ENCODE measurements around the gene TNFRSF11A. TPM values are rescaled to one million over a fixed set of nuclear protein-coding genes. Genes with fewer than 3 reads are reported as not detected.
A peak's percentile ranks its signal among the peaks of the same experiment; 100 is the strongest.

The TNFRSF11A gene
- total RNA-seq, 2 donors from 2014 or later = 26.8 to 41.9 TPM

GRCh38 chr18:62331581-62332356, 6.7 kb downstream of the TNFRSF11A start:
- H3K36me3 Mint-ChIP-seq (ENCODE audit: low read depth) = peaks cover 2% of the 10 kb centered on the region
- peak; percentile 38 for ATAC-seq (replicated peaks)
- H3K4me3 Mint-ChIP-seq = no peak overlapping the region
- peaks cover 25% of the 10 kb centered on the region for H3K4me1 Mint-ChIP-seq
- H3K9me3 Mint-ChIP-seq = no peaks in the 10 kb centered on the region
- no peak overlapping the region for H3K27ac Mint-ChIP-seq
- H3K27me3 Mint-ChIP-seq = peaks cover 49% of the 10 kb centered on the region

GRCh38 chr18:62332431-62332830, 7.3 kb downstream of the TNFRSF11A start:
- H3K4me1 Mint-ChIP-seq = peaks cover 25% of the 10 kb centered on the region
- no peak for ATAC-seq (replicated peaks)
- H3K36me3 Mint-ChIP-seq (ENCODE audit: low read depth) = no peaks in the 10 kb centered on the region
- H3K27ac Mint-ChIP-seq = no peak overlapping the region
- no peak overlapping the region for H3K4me3 Mint-ChIP-seq
- H3K9me3 Mint-ChIP-seq = no peaks in the 10 kb centered on the region
- H3K27me3 Mint-ChIP-seq = peaks cover 50% of the 10 kb centered on the region

- peaks cover 20% of the 10 kb centered on the region for H3K4me1 Mint-ChIP-seq
- no peaks in the 10 kb centered on the region for H3K36me3 Mint-ChIP-seq (ENCODE audit: low read depth)
- peaks cover 51% of the 10 kb centered on the region for H3K27me3 Mint-ChIP-seq
- no peak overlapping the region for H3K27ac Mint-ChIP-seq
- ATAC-seq (replicated peaks) = no peak
- no peaks in the 10 kb centered on the region for H3K9me3 Mint-ChIP-seq
- no peak overlapping the region for H3K4me3 Mint-ChIP-seq
Observed at GRCh38 chr18:62332964-62333695, 8.0 kb downstream of the TNFRSF11A start.

- Mint-ChIP-seq H3K9me3 (no peaks in the 10 kb centered on the region), H3K27me3 (peaks cover 53% of the 10 kb centered on the region), H3K4me3 (no peak overlapping the region), H3K27ac (no peak overlapping the region), H3K4me1 (peaks cover 25% of the 10 kb centered on the region), H3K36me3 (ENCODE audit: low read depth) (no peaks in the 10 kb centered on the region)
- ATAC-seq (replicated peaks) = no peak
Observed at GRCh38 chr18:62334120-62334519, 9.0 kb downstream of the TNFRSF11A start.

GRCh38 chr18:62335494-62335893, 10.4 kb downstream of the TNFRSF11A start:
- ATAC-seq (replicated peaks) = no peak
- Mint-ChIP-seq H3K27me3 (peaks cover 51% of the 10 kb centered on the region), H3K27ac (no peak overlapping the region), H3K4me1 (peaks cover 21% of the 10 kb centered on the region), H3K36me3 (ENCODE audit: low read depth) (no peaks in the 10 kb centered on the region), H3K4me3 (no peak overlapping the region), H3K9me3 (no peaks in the 10 kb centered on the region)

- no peaks in the 10 kb centered on the region for H3K9me3 Mint-ChIP-seq
- H3K27me3 Mint-ChIP-seq = peaks cover 54% of the 10 kb centered on the region
- H3K4me1 Mint-ChIP-seq = peaks cover 16% of the 10 kb centered on the region
- H3K4me3 Mint-ChIP-seq = no peak overlapping the region
- ATAC-seq (replicated peaks) = no peak
- no peaks in the 10 kb centered on the region for H3K36me3 Mint-ChIP-seq (ENCODE audit: low read depth)
- no peak overlapping the region for H3K27ac Mint-ChIP-seq
Observed at GRCh38 chr18:62336618-62337017, 11.5 kb downstream of the TNFRSF11A start.

GRCh38 chr18:62337336-62337735, 12.2 kb downstream of the TNFRSF11A start:
- peaks cover 14% of the 10 kb centered on the region for H3K4me1 Mint-ChIP-seq

GRCh38 chr18:62338446-62339105, 13.5 kb downstream of the TNFRSF11A start:
- Mint-ChIP-seq H3K4me1 (peaks cover 14% of the 10 kb centered on the region), H3K36me3 (ENCODE audit: low read depth) (no peaks in the 10 kb centered on the region), H3K4me3 (peak overlapping the region; percentile 61), H3K27ac (no peak overlapping the region), H3K9me3 (no peaks in the 10 kb centered on the region), H3K27me3 (peaks cover 36% of the 10 kb centered on the region)
- ATAC-seq (replicated peaks) = no peak

More at GRCh38 chr18:62337336-62337735, 12.2 kb downstream of the TNFRSF11A start:
- Mint-ChIP-seq H3K27me3 (peaks cover 47% of the 10 kb centered on the region), H3K4me3 (no peak overlapping the region), H3K9me3 (no peaks in the 10 kb centered on the region), H3K27ac (no peak overlapping the region), H3K36me3 (ENCODE audit: low read depth) (no peaks in the 10 kb centered on the region)
- no peak for ATAC-seq (replicated peaks)

GRCh38 chr18:62339106-62339988, 14.2 kb downstream of the TNFRSF11A start:
- Mint-ChIP-seq H3K36me3 (ENCODE audit: low read depth) (no peaks in the 10 kb centered on the region), H3K4me3 (peak overlapping the region; percentile 61), H3K9me3 (no peaks in the 10 kb centered on the region), H3K4me1 (peaks cover 14% of the 10 kb centered on the region), H3K27ac (peak overlapping the region; percentile 69), H3K27me3 (peaks cover 36% of the 10 kb centered on the region)
- peak; percentile 96 for ATAC-seq (replicated peaks)

GRCh38 chr18:62340996-62341395, 15.9 kb downstream of the TNFRSF11A start:
- Mint-ChIP-seq H3K36me3 (ENCODE audit: low read depth) (no peaks in the 10 kb centered on the region), H3K9me3 (no peaks in the 10 kb centered on the region), H3K4me3 (no peak overlapping the region), H3K4me1 (peaks cover 14% of the 10 kb centered on the region), H3K27me3 (peaks cover 36% of the 10 kb centered on the region), H3K27ac (no peak overlapping the region)
- ATAC-seq (replicated peaks) = no peak

GRCh38 chr18:62341473-62341872, 16.4 kb downstream of the TNFRSF11A start:
- Mint-ChIP-seq H3K36me3 (ENCODE audit: low read depth) (no peaks in the 10 kb centered on the region), H3K4me1 (peaks cover 14% of the 10 kb centered on the region), H3K27me3 (peaks cover 32% of the 10 kb centered on the region), H3K9me3 (no peaks in the 10 kb centered on the region), H3K27ac (no peak overlapping the region), H3K4me3 (no peak overlapping the region)
- ATAC-seq (replicated peaks) = no peak

GRCh38 chr18:62342884-62343283, 17.8 kb downstream of the TNFRSF11A start:
- H3K4me1 Mint-ChIP-seq = peaks cover 21% of the 10 kb centered on the region

GRCh38 chr18:62343316-62343715, 18.2 kb downstream of the TNFRSF11A start:
- Mint-ChIP-seq H3K4me1 (peaks cover 21% of the 10 kb centered on the region), H3K4me3 (no peak overlapping the region), H3K36me3 (ENCODE audit: low read depth) (no peaks in the 10 kb centered on the region), H3K9me3 (no peaks in the 10 kb centered on the region), H3K27me3 (peaks cover 22% of the 10 kb centered on the region), H3K27ac (no peak overlapping the region)
- no peak for ATAC-seq (replicated peaks)

More at GRCh38 chr18:62342884-62343283, 17.8 kb downstream of the TNFRSF11A start:
- no peak overlapping the region for H3K27ac Mint-ChIP-seq
- peaks cover 24% of the 10 kb centered on the region for H3K27me3 Mint-ChIP-seq
- ATAC-seq (replicated peaks) = no peak
- no peaks in the 10 kb centered on the region for H3K36me3 Mint-ChIP-seq (ENCODE audit: low read depth)
- no peak overlapping the region for H3K4me3 Mint-ChIP-seq
- H3K9me3 Mint-ChIP-seq = no peaks in the 10 kb centered on the region

GRCh38 chr18:62345909-62346308, 20.8 kb downstream of the TNFRSF11A start:
- H3K36me3 Mint-ChIP-seq (ENCODE audit: low read depth) = no peaks in the 10 kb centered on the region
- peak; percentile 27 for ATAC-seq (replicated peaks)
- peaks cover 7% of the 10 kb centered on the region for H3K4me1 Mint-ChIP-seq
- no peak overlapping the region for H3K4me3 Mint-ChIP-seq
- no peaks in the 10 kb centered on the region for H3K9me3 Mint-ChIP-seq
- peak overlapping the region; percentile 41 for H3K27ac Mint-ChIP-seq
- peaks cover 5% of the 10 kb centered on the region for H3K27me3 Mint-ChIP-seq
